H1 (cell line): ENCODE measurements around the gene SLC37A1. TPM values are rescaled to one million over a fixed set of nuclear protein-coding genes. Genes with fewer than 3 reads are reported as not detected.

Experiments
- BRCA1 ChIP-seq: IDR thresholded peaks from 2 replicates; pipeline ENCODE4 v1.6.1; 2012; ENCODE audit warnings: low read depth, low read length, improper control_type of control experiment
- CTBP2 ChIP-seq: IDR thresholded peaks from 2 replicates; pipeline ENCODE4 v1.7.0; 2011; ENCODE audit warnings: borderline replicate concordance, mild to moderate bottlenecking, moderate library complexity, mixed read lengths, low read length; ENCODE audit not compliant: insufficient read depth, insufficient read length
- POLR2A ChIP-seq, 2 experiments: IDR thresholded peaks; 1 replicate in 1 of 2; 2 replicates in 1 of 2; pipeline ENCODE4 v1.6.1; 2011; ENCODE audit warnings: low read depth in 2 of 2, low read length in 2 of 2, mild to moderate bottlenecking in 2 of 2; ENCODE audit errors: control extremely low read depth in 1 of 2
- YY1 ChIP-seq: IDR thresholded peaks from 2 replicates; pipeline ENCODE4 v1.6.1; 2011; ENCODE audit warnings: low read depth, mild to moderate bottlenecking, low read length
- ZNF274 ChIP-seq: IDR thresholded peaks from 2 replicates; pipeline ENCODE4 v1.7.0; 2012; ENCODE audit warnings: low read length, borderline replicate concordance; ENCODE audit errors: extremely low read depth
- polyA plus RNA-seq, 7 experiments: library from polyadenylated mRNA; depleted of rRNA in 3 of 7; stranded (reverse) in 5 of 7; unstranded in 2 of 7; fragments of >200 nt in 5 of 7; fragments of 200-250 nt in 2 of 7; gene quantifications; 1 replicate in 5 of 7; 2 replicates in 1 of 7; 4 replicates in 1 of 7; pipeline versions ENCODE4 v1.2.1 to v1.2.3, GENCODE V29; 2011 to 2013; ENCODE audit warnings: missing spikeins in 2 of 7, mixed read lengths in 2 of 7
- total RNA-seq: library from RNA; stranded (reverse); fragmentation: NEBNext Ultra II Directional; extraction: Animal tissue kit (Norgen Biotek cat#: 25700); gene quantifications from 2 replicates; pipeline ENCODE4 v1.2.1, GENCODE V29; 2021

Gene SLC37A1
- total and polyA plus RNA-seq, 2 of the 8 experiments (the other 6 are each of a cell fraction or from before 2014, with no cell fraction given), result 15.6 to 30.9 TPM

DNA sequence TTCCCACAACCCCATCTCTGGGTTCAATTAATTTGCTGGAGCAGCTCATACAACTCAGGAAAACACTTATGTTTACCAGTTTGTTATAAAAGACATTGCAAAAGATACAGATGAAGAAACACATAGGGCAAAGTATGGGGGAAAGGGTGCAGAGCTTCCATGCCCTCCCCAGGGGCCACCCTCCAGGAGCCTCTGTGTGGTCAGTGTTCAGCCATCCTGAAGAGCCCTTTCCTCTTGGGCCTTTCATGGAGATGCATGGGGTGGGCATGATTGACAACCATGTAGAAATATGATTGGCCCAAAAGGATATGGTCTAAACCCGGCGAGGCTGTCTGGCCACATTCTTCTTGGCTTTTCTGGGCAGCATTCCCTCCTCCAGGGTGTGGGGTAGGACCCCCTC is 83.0 kb downstream of the SLC37A1 start (continued):
- TF ChIP-seq ZNF274, result no peak
- TF ChIP-seq CTBP2, result no peak
- no peak for TF ChIP-seq YY1
- TF ChIP-seq POLR2A (IDR thresholded peaks at IDR 0.05; ENCODE audit: control extremely low read depth in 1 of 2, low read depth in 2 of 2, low read length in 2 of 2), result no peak
- TF ChIP-seq BRCA1, result no peak
